Activated T-helper 2 cell treated with anti-CD3 and anti-CD28 coated beads, Interferon-gamma antibody, Interleukin-2, Interleukin-4, amounts not matched to agents 10 μg/mL and 5 μg/mL and 100 μg/mL, durations not matched to agents 14 hours and 24 hours and 36 hours (primary cell): ENCODE data around the gene CACNA1E. TPM values are rescaled to one million over a fixed set of nuclear protein-coding genes. Genes with fewer than 3 reads are reported as not detected.

Experiments used
- DNase-seq: peaks from one replicate; pipeline ENCODE4 v3.0.0; 2021; ENCODE audit warnings: low spot score
- H3K27ac Mint-ChIP-seq: one replicate; pipeline ENCODE4 v1.8.0; 2021; ENCODE audit warnings: mixed read lengths
- H3K27me3 Mint-ChIP-seq: one replicate; pipeline ENCODE4 v1.8.0; 2021; ENCODE audit warnings: low read depth, mixed read lengths
- H3K36me3 Mint-ChIP-seq: one replicate; pipeline ENCODE4 v1.8.0; 2021; ENCODE audit warnings: low read depth, mixed read lengths
- H3K4me1 Mint-ChIP-seq: one replicate; pipeline ENCODE4 v1.8.0; 2021; ENCODE audit warnings: low read depth, mixed read lengths
- H3K4me3 Mint-ChIP-seq: one replicate; pipeline ENCODE4 v1.8.0; 2021; ENCODE audit warnings: low read depth, mild to moderate bottlenecking, moderate library complexity, mixed read lengths
- H3K9me3 Mint-ChIP-seq: one replicate; pipeline ENCODE4 v1.8.0; 2021; ENCODE audit warnings: mixed read lengths
- intact Hi-C: fragments of 100-400 bp; cut with micrococcal nuclease; formaldehyde crosslinking; loops from one replicate; pipeline ENCODE4 v1.15.1; 2023
- total RNA-seq: library from RNA; stranded (reverse); gene quantifications from 2 replicates; pipeline ENCODE4 v1.2.3, GENCODE V29; 2022

Gene CACNA1E
- total RNA-seq, 1 donor from 2014 or later, result not detected

- Mint-ChIP-seq H3K27ac (no peak overlapping the region), H3K4me3 (no peak overlapping the region), H3K9me3 (no peaks in the 10 kb centered on the region), H3K4me1 (no peaks in the 10 kb centered on the region), H3K36me3 (no peaks in the 10 kb centered on the region), H3K27me3 (peaks cover 3% of the 10 kb centered on the region)
- no peak for DNase-seq
- intact Hi-C loops, result no loop called here
Observed at GRCh38 chr1:181748013-181748412, 264.7 kb downstream of the CACNA1E start.

- Mint-ChIP-seq H3K27me3 (no peaks in the 10 kb centered on the region), H3K27ac (no peak overlapping the region), H3K4me1 (no peaks in the 10 kb centered on the region), H3K9me3 (no peaks in the 10 kb centered on the region), H3K36me3 (no peaks in the 10 kb centered on the region), H3K4me3 (no peak overlapping the region)
- intact Hi-C loops, result no loop called here
- DNase-seq, result no peak
Observed at GRCh38 chr1:181754103-181754502, 270.8 kb downstream of the CACNA1E start.

DNA sequence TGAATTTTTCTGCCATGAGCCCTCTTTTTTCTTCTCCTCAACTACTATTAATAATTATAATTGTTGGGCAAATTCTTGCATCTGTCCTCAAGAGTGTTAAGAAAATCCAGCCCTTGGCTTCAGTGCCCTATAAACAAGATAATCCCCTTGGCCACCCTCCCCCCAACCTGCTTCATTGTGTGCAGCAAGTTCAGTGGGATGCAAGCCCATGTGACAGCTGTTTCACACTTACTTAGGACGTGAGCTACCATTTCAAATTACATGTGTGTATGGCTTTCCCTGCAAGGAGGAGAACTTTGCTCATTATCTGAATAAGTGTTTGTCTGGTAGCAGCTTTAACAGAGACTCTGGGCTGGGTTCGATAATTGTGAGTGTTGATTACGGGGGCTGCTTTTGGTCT lies 276.2 kb downstream of the CACNA1E start:
- no peak overlapping the region for H3K4me3 Mint-ChIP-seq
- peaks cover 3% of the 10 kb centered on the region for H3K27me3 Mint-ChIP-seq
- intact Hi-C loops, result no loop called here
- H3K27ac Mint-ChIP-seq, result no peak overlapping the region
- H3K9me3 Mint-ChIP-seq, result no peaks in the 10 kb centered on the region
- no peaks in the 10 kb centered on the region for H3K36me3 Mint-ChIP-seq
- DNase-seq, result no peak
- no peaks in the 10 kb centered on the region for H3K4me1 Mint-ChIP-seq

- intact Hi-C loops, result no loop called here
- Mint-ChIP-seq H3K27ac (no peak overlapping the region), H3K27me3 (peaks cover 3% of the 10 kb centered on the region), H3K36me3 (no peaks in the 10 kb centered on the region), H3K4me3 (no peak overlapping the region), H3K4me1 (peaks cover 6% of the 10 kb centered on the region), H3K9me3 (no peaks in the 10 kb centered on the region)
- DNase-seq, result no peak
Observed at GRCh38 chr1:181763736-181764135, 280.4 kb downstream of the CACNA1E start.

DNA sequence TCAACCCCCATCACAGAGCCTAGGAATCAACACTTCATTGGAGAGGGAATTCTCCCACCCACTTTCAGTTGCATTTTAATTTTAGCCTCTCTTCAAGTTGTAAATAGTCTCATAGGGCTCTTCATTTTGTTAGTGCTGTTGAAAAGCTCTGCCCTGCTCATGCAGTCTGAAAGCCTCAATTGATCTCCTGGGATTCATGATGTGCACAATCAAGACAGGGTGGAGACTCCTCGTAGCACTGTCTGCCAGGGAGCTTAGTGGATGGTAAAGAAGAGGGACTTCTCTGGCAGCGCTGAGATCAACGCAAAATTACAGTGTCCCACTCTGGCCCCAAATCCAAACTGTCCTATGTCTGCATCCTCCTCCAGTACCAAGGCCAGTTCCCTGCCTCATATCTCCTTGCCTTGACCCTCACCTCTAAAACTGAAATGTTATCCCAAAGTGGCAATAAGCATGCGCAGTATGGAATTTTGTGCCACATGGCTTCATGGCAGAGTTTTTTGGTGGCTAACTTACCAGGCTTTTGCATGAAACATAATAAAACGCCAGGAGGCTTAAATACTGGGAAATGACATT lies 282.2 kb downstream of the CACNA1E start:
- Mint-ChIP-seq H3K4me1 (peaks cover 8% of the 10 kb centered on the region), H3K9me3 (no peaks in the 10 kb centered on the region), H3K27ac (no peak overlapping the region), H3K36me3 (no peaks in the 10 kb centered on the region), H3K27me3 (peaks cover 3% of the 10 kb centered on the region), H3K4me3 (no peak overlapping the region)
- intact Hi-C loops, result no loop called here
- DNase-seq, result no peak

GRCh38 chr1:181767001-181767708 lies 283.8 kb downstream of the CACNA1E start:
- no peak for DNase-seq
- intact Hi-C loops, result no loop called here
- Mint-ChIP-seq H3K9me3 (no peaks in the 10 kb centered on the region), H3K27ac (no peak overlapping the region), H3K36me3 (no peaks in the 10 kb centered on the region), H3K4me3 (no peak overlapping the region), H3K4me1 (peaks cover 8% of the 10 kb centered on the region), H3K27me3 (no peaks in the 10 kb centered on the region)

DNA sequence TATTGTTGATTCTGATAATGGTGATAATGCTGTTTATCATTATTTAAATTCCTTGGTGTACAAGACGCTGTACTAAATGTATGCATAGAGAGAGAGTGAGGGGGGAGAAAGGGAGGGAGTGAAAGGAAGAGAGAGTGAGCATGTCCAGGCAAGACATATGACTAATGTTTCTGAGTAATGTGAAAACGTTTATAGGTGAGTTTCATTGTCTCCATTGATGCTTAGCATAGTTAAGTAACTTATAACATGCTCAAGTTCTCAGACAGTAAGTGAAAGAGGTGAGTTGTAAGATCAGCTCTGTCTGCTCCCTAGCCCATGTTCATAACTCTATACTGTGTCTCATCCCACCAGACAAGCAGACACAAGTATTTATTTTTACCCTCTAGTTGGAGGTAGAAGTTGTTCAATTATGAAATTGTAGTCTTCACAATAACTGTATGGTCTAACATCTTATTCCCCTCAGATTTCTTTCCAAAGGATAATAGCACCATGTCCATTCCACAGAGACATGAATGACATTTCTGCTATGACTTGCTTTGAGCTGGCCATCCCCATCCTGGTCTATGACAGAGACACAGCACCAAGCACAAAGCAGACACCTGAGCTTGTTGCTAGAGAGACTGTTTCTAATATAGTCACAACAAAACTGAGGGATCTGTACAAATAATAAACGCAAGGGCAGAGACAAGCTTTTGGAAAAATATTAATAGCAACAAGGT lies 285.1 kb downstream of the CACNA1E start:
- no peak overlapping the region for H3K27ac Mint-ChIP-seq
- peaks cover 8% of the 10 kb centered on the region for H3K4me1 Mint-ChIP-seq
- H3K9me3 Mint-ChIP-seq, result no peaks in the 10 kb centered on the region
- H3K27me3 Mint-ChIP-seq, result no peaks in the 10 kb centered on the region
- H3K36me3 Mint-ChIP-seq, result no peaks in the 10 kb centered on the region
- intact Hi-C loops, result no loop called here
- H3K4me3 Mint-ChIP-seq, result no peak overlapping the region
- no peak for DNase-seq

GRCh38 chr1:181768930-181769280 lies 285.6 kb downstream of the CACNA1E start:
- peaks cover 8% of the 10 kb centered on the region for H3K4me1 Mint-ChIP-seq
- no peaks in the 10 kb centered on the region for H3K36me3 Mint-ChIP-seq
- H3K27me3 Mint-ChIP-seq, result no peaks in the 10 kb centered on the region
- H3K27ac Mint-ChIP-seq, result no peak overlapping the region
- no peak overlapping the region for H3K4me3 Mint-ChIP-seq
- H3K9me3 Mint-ChIP-seq, result no peaks in the 10 kb centered on the region
- intact Hi-C loops, result no loop called here
- no peak for DNase-seq

DNA sequence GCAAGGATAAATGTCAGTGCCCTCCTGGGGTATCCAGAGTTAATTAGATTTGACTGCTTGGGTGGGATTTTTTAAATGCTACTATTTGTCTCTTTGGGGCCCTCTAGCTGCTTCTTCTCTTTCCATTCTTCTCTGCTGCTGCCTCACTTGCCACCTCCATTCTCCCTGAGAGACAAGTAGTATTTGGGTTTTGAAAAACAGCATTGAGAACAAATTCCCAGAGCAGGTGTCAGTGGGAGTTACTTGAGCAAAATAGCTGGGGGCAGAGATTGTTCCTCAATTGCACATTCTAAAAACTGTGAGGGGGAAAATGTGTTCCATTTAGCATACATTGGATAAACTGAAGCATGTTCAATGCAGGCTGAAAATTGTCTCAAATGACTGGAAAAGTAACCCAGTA lies 286.5 kb downstream of the CACNA1E start:
- Mint-ChIP-seq H3K27ac (no peak overlapping the region), H3K36me3 (no peaks in the 10 kb centered on the region), H3K27me3 (no peaks in the 10 kb centered on the region), H3K4me1 (peaks cover 8% of the 10 kb centered on the region), H3K9me3 (no peaks in the 10 kb centered on the region), H3K4me3 (no peak overlapping the region)
- intact Hi-C loops, result no loop called here
- no peak for DNase-seq

DNA sequence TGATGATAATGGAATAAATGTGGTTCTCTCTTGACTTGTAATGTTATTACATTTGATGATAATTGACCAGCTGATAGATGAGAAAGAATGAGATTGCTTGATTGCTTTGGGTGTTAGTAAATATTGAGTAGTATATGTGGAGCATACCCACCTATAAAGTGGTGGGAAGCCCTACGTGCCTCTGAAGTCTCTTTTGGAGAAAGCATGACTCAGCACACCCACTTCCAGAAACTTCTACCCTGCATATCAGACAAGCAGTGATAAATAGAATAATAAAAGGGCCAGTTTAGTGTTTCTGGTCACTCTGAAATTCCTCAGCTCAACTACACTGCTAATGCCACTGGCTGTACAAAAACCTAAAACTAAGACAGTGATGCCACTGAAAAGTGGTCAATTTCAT lies 289.4 kb downstream of the CACNA1E start:
- H3K27me3 Mint-ChIP-seq, result no peaks in the 10 kb centered on the region
- intact Hi-C loops, result no loop called here

GRCh38 chr1:181776044-181776443 lies 292.7 kb downstream of the CACNA1E start:
- intact Hi-C loops, result no loop called here
- no peaks in the 10 kb centered on the region for H3K4me1 Mint-ChIP-seq
- H3K27me3 Mint-ChIP-seq, result no peaks in the 10 kb centered on the region
- DNase-seq, result no peak
- H3K36me3 Mint-ChIP-seq, result no peaks in the 10 kb centered on the region
- no peak overlapping the region for H3K4me3 Mint-ChIP-seq
- no peak overlapping the region for H3K27ac Mint-ChIP-seq
- H3K9me3 Mint-ChIP-seq, result no peaks in the 10 kb centered on the region

More for the DNA sequence above, 289.4 kb downstream of the CACNA1E start:
- DNase-seq, result no peak
- no peaks in the 10 kb centered on the region for H3K9me3 Mint-ChIP-seq
- peaks cover 8% of the 10 kb centered on the region for H3K4me1 Mint-ChIP-seq
- H3K36me3 Mint-ChIP-seq, result no peaks in the 10 kb centered on the region
- no peak overlapping the region for H3K4me3 Mint-ChIP-seq
- no peak overlapping the region for H3K27ac Mint-ChIP-seq

GRCh38 chr1:181777286-181777685 lies 294.0 kb downstream of the CACNA1E start:
- H3K4me3 Mint-ChIP-seq, result no peak overlapping the region
- no peaks in the 10 kb centered on the region for H3K9me3 Mint-ChIP-seq
- no peak overlapping the region for H3K27ac Mint-ChIP-seq
- DNase-seq, result no peak
- no peaks in the 10 kb centered on the region for H3K27me3 Mint-ChIP-seq
- H3K36me3 Mint-ChIP-seq, result no peaks in the 10 kb centered on the region
- intact Hi-C loops, result no loop called here
- H3K4me1 Mint-ChIP-seq, result no peaks in the 10 kb centered on the region

DNA sequence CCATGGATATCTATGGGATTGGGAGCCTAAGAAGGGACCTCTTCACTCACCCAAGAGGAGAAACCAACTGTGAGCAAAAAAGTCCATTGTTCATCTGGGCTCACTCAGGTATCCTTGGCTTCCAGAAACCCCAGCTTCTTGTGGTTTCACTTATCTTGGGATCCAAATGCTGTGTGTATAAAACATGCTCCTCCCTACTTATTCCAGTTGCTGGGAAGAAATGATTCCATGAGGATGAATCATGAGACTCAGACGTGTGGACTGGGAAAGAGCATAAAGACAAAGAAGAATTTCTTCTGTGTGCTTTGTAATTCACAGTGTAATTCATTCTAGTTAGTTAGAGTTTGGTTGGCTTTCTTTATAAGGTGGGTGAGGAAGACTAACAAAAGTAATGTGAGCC lies 294.5 kb downstream of the CACNA1E start:
- H3K4me1 Mint-ChIP-seq, result no peaks in the 10 kb centered on the region
- no peak overlapping the region for H3K4me3 Mint-ChIP-seq
- no peak overlapping the region for H3K27ac Mint-ChIP-seq
- intact Hi-C loops, result no loop called here
- H3K27me3 Mint-ChIP-seq, result no peaks in the 10 kb centered on the region
- H3K36me3 Mint-ChIP-seq, result no peaks in the 10 kb centered on the region
- no peaks in the 10 kb centered on the region for H3K9me3 Mint-ChIP-seq
- DNase-seq, result no peak
